Inflammatory macrophage (primary cell): ENCODE data around the gene MXD4.

Experiments
- DNase-seq, 2 donors: peaks; one replicate each; pipeline ENCODE4 v3.0.0-alpha.2; 2020 to 2022

The MXD4 gene

GRCh38 chr4:2291705-2292645, 30.1 kb upstream of the MXD4 start:
- no peak for DNase-seq

GRCh38 chr4:2290974-2291704, 29.2 kb upstream of the MXD4 start:
- DNase-seq, result peak in 1 of 2 donors; percentile 24

- no peak for DNase-seq
Measured at GRCh38 chr4:2290488-2290887, 28.6 kb upstream of the MXD4 start.

GRCh38 chr4:2289955-2290333, 28.0 kb upstream of the MXD4 start:
- no peak for DNase-seq

GRCh38 chr4:2289311-2289954, 27.5 kb upstream of the MXD4 start:
- DNase-seq, result no peak

- no peak for DNase-seq
Measured at GRCh38 chr4:2288051-2288541, 26.2 kb upstream of the MXD4 start.

GRCh38 chr4:2287594-2287915, 25.6 kb upstream of the MXD4 start:
- no peak for DNase-seq

- DNase-seq, result no peak
Measured at GRCh38 chr4:2286904-2287593, 25.1 kb upstream of the MXD4 start.

- no peak for DNase-seq
Measured at GRCh38 chr4:2285613-2286381, 23.9 kb upstream of the MXD4 start.

- DNase-seq, result no peak
Measured at GRCh38 chr4:2284934-2285612, 23.2 kb upstream of the MXD4 start.

GRCh38 chr4:2284161-2284933, 22.4 kb upstream of the MXD4 start:
- no peak for DNase-seq

- no peak for DNase-seq
Measured at GRCh38 chr4:2283199-2283711, 21.3 kb upstream of the MXD4 start.

- DNase-seq, result peak; percentile 15 to 22
Measured at GRCh38 chr4:2281575-2282343, 19.9 kb upstream of the MXD4 start.

- peak in 1 of 2 donors; percentile 22 for DNase-seq
Measured at GRCh38 chr4:2280531-2281300, 18.8 kb upstream of the MXD4 start.

- no peak for DNase-seq
Measured at GRCh38 chr4:2277956-2278355, 16.0 kb upstream of the MXD4 start.

- DNase-seq, result no peak
Measured at GRCh38 chr4:2276581-2277325, 14.8 kb upstream of the MXD4 start.

GRCh38 chr4:2275546-2276251, 13.8 kb upstream of the MXD4 start:
- DNase-seq, result no peak
